Liver (tissue), 9 donors: ENCODE measurements around the gene KMT2E. TPM values are rescaled to one million over a fixed set of nuclear protein-coding genes. Genes with fewer than 3 reads are reported as not detected.

Experiments used
- DNase-seq: peaks from one replicate; pipeline ENCODE4 v3.0.0-alpha.2; 2017; ENCODE audit warnings: low spot score
- H3K27ac ChIP-seq, 2 donors: one replicate each; pipeline ENCODE4 v1.7.0; 2013; ENCODE audit warnings: inconsistent platforms in 2 of 2, low read length in 2 of 2, control low read depth in 1 of 2, low read depth in 1 of 2, mild to moderate bottlenecking in 1 of 2
- H3K27me3 ChIP-seq, 4 donors: one replicate each; pipeline versions ENCODE4 v1.6.1 to v1.7.0; 2013; ENCODE audit warnings: low read length in 3 of 4, inconsistent platforms in 1 of 4, mild to moderate bottlenecking in 1 of 4, moderate library complexity in 1 of 4; ENCODE audit not compliant: control insufficient read depth in 4 of 4, insufficient read depth in 4 of 4
- H3K36me3 ChIP-seq, 4 donors: one replicate each; pipeline versions ENCODE4 v1.6.1 to v1.7.0; 2013; ENCODE audit warnings: low read length in 3 of 4, mild to moderate bottlenecking in 3 of 4, low read depth in 1 of 4, moderate library complexity in 1 of 4; ENCODE audit not compliant: control insufficient read depth in 4 of 4, insufficient read depth in 3 of 4
- H3K4me1 ChIP-seq, 4 donors: one replicate each; pipeline versions ENCODE4 v1.6.1 to v1.7.0; 2013; ENCODE audit warnings: low read length in 3 of 4, mild to moderate bottlenecking in 3 of 4, moderate library complexity in 1 of 4; ENCODE audit not compliant: control insufficient read depth in 4 of 4, insufficient read depth in 4 of 4
- H3K4me3 ChIP-seq, 3 donors: one replicate each; pipeline versions ENCODE4 v1.6.1 to v1.7.0; 2013; ENCODE audit warnings: low read length in 3 of 3, control low read depth in 1 of 3, low read depth in 1 of 3, mild to moderate bottlenecking in 1 of 3
- H3K9ac ChIP-seq, 2 donors: one replicate each; pipeline ENCODE4 v1.7.0; 2013; ENCODE audit warnings: low read length in 2 of 2, mild to moderate bottlenecking in 2 of 2, moderate library complexity in 2 of 2, control low read depth in 1 of 2, low read depth in 1 of 2
- H3K9me3 ChIP-seq, 4 donors: one replicate each; pipeline versions ENCODE4 v1.6.1 to v1.7.0; 2013; ENCODE audit warnings: low read length in 3 of 4; ENCODE audit not compliant: control insufficient read depth in 4 of 4
- EGR1 ChIP-seq, 2 donors: IDR thresholded peaks; 2 replicates each; pipeline ENCODE4 v1.6.1; 2016 to 2018; ENCODE audit warnings: antibody characterized with exemption in 2 of 2, low read depth in 2 of 2
- FOXA2 ChIP-seq: IDR thresholded peaks from 2 replicates; pipeline ENCODE4 v1.6.1; 2016; ENCODE audit warnings: antibody characterized with exemption
- GABPA ChIP-seq, 2 donors: IDR thresholded peaks in 1 of 2; conservative IDR thresholded peaks in 1 of 2; 2 replicates each; pipeline ENCODE4 v1.6.1; 2016; ENCODE audit warnings: antibody characterized with exemption in 2 of 2, mild to moderate bottlenecking in 1 of 2, moderate library complexity in 1 of 2
- HNF4A ChIP-seq, 2 donors: conservative IDR thresholded peaks; 2 replicates each; pipeline ENCODE4 v1.6.1; 2016; ENCODE audit warnings: antibody characterized with exemption in 2 of 2, mild to moderate bottlenecking in 2 of 2
- HNF4G ChIP-seq: IDR thresholded peaks from 2 replicates; pipeline ENCODE4 v1.6.1; 2016; ENCODE audit warnings: antibody characterized with exemption
- JUND ChIP-seq, 2 donors: IDR thresholded peaks; 2 replicates each; pipeline ENCODE4 v1.6.1; 2016; ENCODE audit warnings: antibody characterized with exemption in 2 of 2
- RAD21 ChIP-seq, 2 donors: IDR thresholded peaks; 2 replicates each; pipeline ENCODE4 v1.6.1; 2016; ENCODE audit warnings: antibody characterized with exemption in 2 of 2, mild to moderate bottlenecking in 2 of 2
- SP1 ChIP-seq: IDR thresholded peaks from 2 replicates; pipeline ENCODE4 v1.6.1; 2018; ENCODE audit warnings: antibody characterized with exemption, mild to moderate bottlenecking
- YY1 ChIP-seq: IDR thresholded peaks from 2 replicates; pipeline ENCODE4 v1.6.1; 2016; ENCODE audit warnings: antibody characterized with exemption, mild to moderate bottlenecking
- WGBS: extraction: QIAGEN DNeasy Blood & Tissue Kit; methylation state at CpG from one replicate; pipeline ENCODE4 v1.1.7; 2013; 5-methylcytosine and 5-hydroxymethylcytosine counted together
- polyA plus RNA-seq, 2 donors: library from polyadenylated mRNA; stranded (reverse) in 1 of 2; unstranded in 1 of 2; fragments of 200-250 nt in 1 of 2; fragments of >200 nt in 1 of 2; fragmentation: Nextera tagmentation in 1 of 2; extraction: Ambion mirVana in 1 of 2; gene quantifications; one replicate each; pipeline versions ENCODE4 v1.2.1 to v1.2.3, GENCODE V29; 2013 to 2015
- total RNA-seq, 2 donors: library from RNA; depleted of rRNA; stranded (reverse); fragments of >200 nt; gene quantifications; one replicate each; pipeline ENCODE4 v1.2.3, GENCODE V29; 2014
- TF ChIP-seq, protein P1 (sequence below): IDR thresholded peaks from 2 replicates; pipeline ENCODE4 v1.6.1; 2016; ENCODE audit warnings: antibody characterized with exemption
- TF ChIP-seq, protein P2 (sequence below): IDR thresholded peaks from 2 replicates; pipeline ENCODE4 v1.6.1; 2016; ENCODE audit warnings: antibody characterized with exemption
- TF ChIP-seq, protein P3 (sequence below): IDR thresholded peaks from 2 replicates; pipeline ENCODE4 v1.6.1; 2016; ENCODE audit warnings: antibody characterized with exemption, mild to moderate bottlenecking
- TF ChIP-seq, protein P4 (sequence below): IDR thresholded peaks from 2 replicates; pipeline ENCODE4 v1.6.1; 2016; ENCODE audit warnings: antibody characterized with exemption
- donor health status: healthy.
- donor health status: healthy.
- donor health status: healthy.
- donor health status: healthy.
- donor health status: healthy.

The KMT2E gene
- total and polyA plus RNA-seq, 4 donors, result 7.1 to 55.6 (median 42.4) TPM

DNA sequence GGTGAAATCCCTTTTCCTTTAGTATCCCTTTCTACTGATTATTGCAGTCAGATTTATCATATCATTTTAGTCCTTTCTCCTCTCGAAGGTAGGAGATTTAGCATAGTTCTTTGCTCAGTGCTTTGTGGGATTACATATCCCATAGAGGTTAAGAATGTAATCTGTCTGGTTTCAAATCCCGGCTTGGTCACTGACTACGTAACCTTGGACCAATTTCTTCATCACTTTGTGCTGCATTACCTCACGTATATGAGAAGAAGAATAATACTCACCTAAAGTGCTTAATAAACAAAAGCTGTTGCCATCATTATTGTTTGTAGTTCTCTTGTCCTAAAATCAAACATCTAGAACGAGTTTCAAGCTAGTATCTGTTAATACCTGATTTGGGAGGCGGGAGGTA is 74.0 kb downstream of the KMT2E start:
- Histone ChIP-seq H3K27ac (no peak overlapping the region), H3K4me3 (no peak overlapping the region), H3K4me1 (no peaks in the 10 kb centered on the region), H3K27me3 (no peaks in the 10 kb centered on the region), H3K9me3 (no peaks in the 10 kb centered on the region), H3K9ac (no peak overlapping the region), H3K36me3 (peaks cover 3 to 40% (median 21%) of the 10 kb centered on the region in 4 donors)
- no peak for DNase-seq
- TF ChIP-seq FOXA2, result no peak
- no peak for TF ChIP-seq GABPA (IDR thresholded peaks at IDR 0.05 in 1 of 2, conservative IDR thresholded peaks at IDR 0.05 in 1 of 2)
- TF ChIP-seq YY1, result no peak
- no peak for TF ChIP-seq RAD21 (IDR thresholded peaks at IDR 0.05)
- TF ChIP-seq, protein P1, sequence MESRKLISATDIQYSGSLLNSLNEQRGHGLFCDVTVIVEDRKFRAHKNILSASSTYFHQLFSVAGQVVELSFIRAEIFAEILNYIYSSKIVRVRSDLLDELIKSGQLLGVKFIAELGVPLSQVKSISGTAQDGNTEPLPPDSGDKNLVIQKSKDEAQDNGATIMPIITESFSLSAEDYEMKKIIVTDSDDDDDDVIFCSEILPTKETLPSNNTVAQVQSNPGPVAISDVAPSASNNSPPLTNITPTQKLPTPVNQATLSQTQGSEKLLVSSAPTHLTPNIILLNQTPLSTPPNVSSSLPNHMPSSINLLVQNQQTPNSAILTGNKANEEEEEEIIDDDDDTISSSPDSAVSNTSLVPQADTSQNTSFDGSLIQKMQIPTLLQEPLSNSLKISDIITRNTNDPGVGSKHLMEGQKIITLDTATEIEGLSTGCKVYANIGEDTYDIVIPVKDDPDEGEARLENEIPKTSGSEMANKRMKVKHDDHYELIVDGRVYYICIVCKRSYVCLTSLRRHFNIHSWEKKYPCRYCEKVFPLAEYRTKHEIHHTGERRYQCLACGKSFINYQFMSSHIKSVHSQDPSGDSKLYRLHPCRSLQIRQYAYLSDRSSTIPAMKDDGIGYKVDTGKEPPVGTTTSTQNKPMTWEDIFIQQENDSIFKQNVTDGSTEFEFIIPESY, result no peak
- TF ChIP-seq, protein P2, sequence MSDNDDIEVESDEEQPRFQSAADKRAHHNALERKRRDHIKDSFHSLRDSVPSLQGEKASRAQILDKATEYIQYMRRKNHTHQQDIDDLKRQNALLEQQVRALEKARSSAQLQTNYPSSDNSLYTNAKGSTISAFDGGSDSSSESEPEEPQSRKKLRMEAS, result no peak
- no peak for TF ChIP-seq HNF4G
- TF ChIP-seq HNF4A (conservative IDR thresholded peaks at IDR 0.05), result no peak
- TF ChIP-seq, protein P3, sequence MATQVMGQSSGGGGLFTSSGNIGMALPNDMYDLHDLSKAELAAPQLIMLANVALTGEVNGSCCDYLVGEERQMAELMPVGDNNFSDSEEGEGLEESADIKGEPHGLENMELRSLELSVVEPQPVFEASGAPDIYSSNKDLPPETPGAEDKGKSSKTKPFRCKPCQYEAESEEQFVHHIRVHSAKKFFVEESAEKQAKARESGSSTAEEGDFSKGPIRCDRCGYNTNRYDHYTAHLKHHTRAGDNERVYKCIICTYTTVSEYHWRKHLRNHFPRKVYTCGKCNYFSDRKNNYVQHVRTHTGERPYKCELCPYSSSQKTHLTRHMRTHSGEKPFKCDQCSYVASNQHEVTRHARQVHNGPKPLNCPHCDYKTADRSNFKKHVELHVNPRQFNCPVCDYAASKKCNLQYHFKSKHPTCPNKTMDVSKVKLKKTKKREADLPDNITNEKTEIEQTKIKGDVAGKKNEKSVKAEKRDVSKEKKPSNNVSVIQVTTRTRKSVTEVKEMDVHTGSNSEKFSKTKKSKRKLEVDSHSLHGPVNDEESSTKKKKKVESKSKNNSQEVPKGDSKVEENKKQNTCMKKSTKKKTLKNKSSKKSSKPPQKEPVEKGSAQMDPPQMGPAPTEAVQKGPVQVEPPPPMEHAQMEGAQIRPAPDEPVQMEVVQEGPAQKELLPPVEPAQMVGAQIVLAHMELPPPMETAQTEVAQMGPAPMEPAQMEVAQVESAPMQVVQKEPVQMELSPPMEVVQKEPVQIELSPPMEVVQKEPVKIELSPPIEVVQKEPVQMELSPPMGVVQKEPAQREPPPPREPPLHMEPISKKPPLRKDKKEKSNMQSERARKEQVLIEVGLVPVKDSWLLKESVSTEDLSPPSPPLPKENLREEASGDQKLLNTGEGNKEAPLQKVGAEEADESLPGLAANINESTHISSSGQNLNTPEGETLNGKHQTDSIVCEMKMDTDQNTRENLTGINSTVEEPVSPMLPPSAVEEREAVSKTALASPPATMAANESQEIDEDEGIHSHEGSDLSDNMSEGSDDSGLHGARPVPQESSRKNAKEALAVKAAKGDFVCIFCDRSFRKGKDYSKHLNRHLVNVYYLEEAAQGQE, result no peak
- TF ChIP-seq JUND (IDR thresholded peaks at IDR 0.05), result no peak
- TF ChIP-seq, protein P4, sequence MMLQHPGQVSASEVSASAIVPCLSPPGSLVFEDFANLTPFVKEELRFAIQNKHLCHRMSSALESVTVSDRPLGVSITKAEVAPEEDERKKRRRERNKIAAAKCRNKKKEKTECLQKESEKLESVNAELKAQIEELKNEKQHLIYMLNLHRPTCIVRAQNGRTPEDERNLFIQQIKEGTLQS, result no peak
- no peak for TF ChIP-seq EGR1 (IDR thresholded peaks at IDR 0.05; ENCODE audit: low read depth in 2 of 2)
- no peak for TF ChIP-seq SP1
- WGBS, result 90% methylated on average over 6 of the region's 6 CpGs

DNA sequence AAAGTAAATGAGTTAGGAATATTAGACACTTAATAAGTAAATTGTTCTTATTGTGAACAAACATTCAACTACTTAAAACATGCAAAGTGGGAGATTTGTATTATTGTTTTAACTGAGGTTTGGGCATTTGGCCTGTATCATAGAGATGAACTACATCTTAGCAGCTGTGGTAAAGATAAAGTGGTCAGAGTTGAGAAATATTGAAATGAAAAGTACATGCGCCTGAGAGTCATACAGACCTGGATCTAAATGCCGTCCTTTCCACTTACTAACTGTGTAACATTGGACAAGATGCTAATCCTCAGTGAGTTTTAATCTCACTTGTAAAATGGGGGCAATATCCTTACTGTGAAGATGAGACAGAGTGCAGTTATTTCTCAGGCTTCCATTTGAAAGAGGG is 74.5 kb downstream of the KMT2E start:
- Histone ChIP-seq H3K4me3 (no peak overlapping the region), H3K27me3 (no peaks in the 10 kb centered on the region), H3K9me3 (no peaks in the 10 kb centered on the region), H3K4me1 (no peaks in the 10 kb centered on the region), H3K9ac (no peak overlapping the region), H3K27ac (no peak overlapping the region), H3K36me3 (peaks cover 3 to 36% (median 20%) of the 10 kb centered on the region in 4 donors)
- TF ChIP-seq YY1, result no peak
- DNase-seq, result no peak
- 95% methylated on average over 2 of the region's 2 CpGs for WGBS

DNA sequence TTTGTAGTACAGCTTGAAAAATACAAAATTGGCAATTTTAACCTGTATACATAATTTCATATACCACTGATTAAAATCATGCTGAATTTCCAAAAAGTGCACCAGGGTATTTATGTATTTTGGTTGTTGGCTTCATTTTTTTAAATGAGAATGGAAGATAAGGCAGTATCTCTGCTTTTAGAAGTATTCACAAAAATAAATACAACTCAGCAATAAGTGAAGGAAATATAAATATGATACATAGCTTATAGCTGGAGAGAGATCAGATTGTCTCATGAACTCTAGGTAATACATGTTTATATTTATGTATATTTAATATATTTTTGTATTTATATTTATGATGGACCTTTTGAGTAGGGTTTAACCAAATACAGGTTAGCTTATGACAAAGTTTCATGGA is 81.0 kb downstream of the KMT2E start:
- TF ChIP-seq YY1 (no peak), HNF4A (conservative IDR thresholded peaks at IDR 0.05) (no peak), FOXA2 (no peak)
- DNase-seq, result no peak
- H3K4me1 ChIP-seq, result no peaks in the 10 kb centered on the region
- H3K36me3 ChIP-seq, result peaks cover 1 to 22% (median 21%) of the 10 kb centered on the region in 4 donors
- no peaks in the 10 kb centered on the region for H3K9me3 ChIP-seq
- no peak overlapping the region for H3K9ac ChIP-seq
- no peak overlapping the region for H3K27ac ChIP-seq
- no peaks in the 10 kb centered on the region for H3K27me3 ChIP-seq
- no peak overlapping the region for H3K4me3 ChIP-seq
